Measurements from ENCODE around the gene MYB.
"Not testable (repeated sequence)": the region's sequence is repeated elsewhere in the genome, so short reads cannot be mapped to it uniquely, and the experiment has no call there.

The MYB gene

GRCh38 chr6:135164387-135164786 is 16.7 kb upstream of the MYB start:
- not testable (repeated sequence) for DNase-seq (ENCODE audit: low spot score)

DNA sequence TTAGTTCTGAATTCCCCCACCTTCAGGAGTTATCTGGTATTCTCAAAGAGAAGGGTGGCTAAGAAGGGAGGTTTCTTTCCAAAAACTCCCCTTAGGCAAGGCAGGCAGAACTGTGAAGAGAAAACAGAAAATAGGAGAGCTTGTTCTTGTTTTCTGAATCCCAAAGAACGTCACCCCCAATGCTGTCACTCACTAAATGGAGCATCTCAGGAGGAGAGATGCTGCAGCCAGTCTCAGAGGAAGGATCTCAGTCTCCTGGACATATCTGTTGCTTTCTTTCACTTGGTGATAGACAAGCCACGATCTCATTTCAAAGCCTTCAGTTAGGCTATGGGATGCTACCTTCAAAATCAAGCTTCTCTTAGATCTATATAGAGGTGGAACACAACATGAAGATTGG is 16.1 kb upstream of the MYB start:
- DNase-seq (ENCODE audit: low spot score): no peak

- no peak for DNase-seq (ENCODE audit: low spot score)
Measured at GRCh38 chr6:135166515-135166914, 14.6 kb upstream of the MYB start.

GRCh38 chr6:135167617-135168016 is 13.5 kb upstream of the MYB start:
- no peak for DNase-seq (ENCODE audit: low spot score)

DNA sequence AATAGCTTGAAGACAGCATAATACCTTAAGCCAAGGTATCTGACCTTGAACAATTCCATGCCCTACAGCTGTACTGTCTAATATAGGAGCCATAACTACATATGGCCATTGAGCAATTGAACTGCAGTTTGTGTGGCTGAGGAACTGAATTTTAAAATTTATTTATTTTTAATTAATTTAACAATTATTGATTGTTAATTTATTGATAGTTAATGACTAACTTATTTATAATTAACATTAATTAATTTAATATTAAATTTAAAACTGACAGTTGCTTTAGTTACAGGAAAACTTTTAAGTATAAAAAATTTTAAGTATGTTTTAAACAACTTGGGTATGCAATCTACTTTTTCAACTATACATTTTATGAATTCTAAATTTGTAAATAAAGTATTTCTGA is 12.3 kb upstream of the MYB start:
- DNase-seq (ENCODE audit: low spot score): no peak

GRCh38 chr6:135170238-135170637 is 10.9 kb upstream of the MYB start:
- DNase-seq (ENCODE audit: low spot score): no peak

GRCh38 chr6:135170849-135171248 is 10.3 kb upstream of the MYB start:
- no peak for DNase-seq (ENCODE audit: low spot score)

- DNase-seq (ENCODE audit: low spot score): no peak
Measured at GRCh38 chr6:135173242-135173988, 7.7 kb upstream of the MYB start.

GRCh38 chr6:135173989-135174484 is 7.1 kb upstream of the MYB start:
- DNase-seq (ENCODE audit: low spot score): no peak

DNA sequence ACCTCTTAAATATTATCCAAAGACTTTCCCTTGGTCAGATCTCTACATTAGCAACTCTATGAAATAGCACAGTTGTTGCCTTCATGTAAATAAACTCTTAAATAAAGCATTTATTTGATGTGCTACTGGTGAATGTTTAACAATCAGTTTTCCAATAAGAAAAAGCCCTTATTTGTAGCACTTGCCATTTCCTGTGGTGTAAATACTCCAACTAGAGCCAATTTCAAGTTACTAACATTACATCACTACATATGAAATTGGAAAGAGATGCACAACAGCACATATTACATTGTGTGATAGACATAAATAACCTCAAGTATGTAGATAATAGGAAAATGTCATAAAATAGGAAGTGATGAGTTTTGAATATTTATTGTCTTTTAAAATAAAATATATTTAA is 5.0 kb upstream of the MYB start:
- DNase-seq (ENCODE audit: low spot score): no peak

DNA sequence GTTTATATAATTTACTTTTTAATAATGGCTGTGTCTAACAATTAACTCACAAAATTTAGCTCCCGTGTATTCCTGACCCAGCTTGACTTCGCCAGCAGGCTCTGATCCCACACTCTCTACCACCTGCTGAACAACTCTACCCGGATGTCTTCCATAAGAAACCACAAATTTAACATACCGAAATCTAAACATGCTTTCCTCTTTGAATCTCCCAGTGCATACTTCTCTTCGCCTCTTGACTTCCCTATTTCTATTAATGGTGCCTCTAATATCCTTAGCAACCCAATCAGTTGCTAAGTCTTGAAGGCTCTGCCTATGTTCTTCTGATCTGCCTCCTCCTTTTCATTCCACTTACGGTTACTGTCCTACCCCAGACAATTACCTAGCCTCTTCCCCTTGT is 4.6 kb upstream of the MYB start:
- DNase-seq (ENCODE audit: low spot score): no peak

- DNase-seq (ENCODE audit: low spot score): no peak
Measured at GRCh38 chr6:135179372-135179771, 1.7 kb upstream of the MYB start.

GRCh38 chr6:135179920-135180541 is 1.1 kb upstream of the MYB start:
- DNase-seq (ENCODE audit: low spot score): no peak

DNA sequence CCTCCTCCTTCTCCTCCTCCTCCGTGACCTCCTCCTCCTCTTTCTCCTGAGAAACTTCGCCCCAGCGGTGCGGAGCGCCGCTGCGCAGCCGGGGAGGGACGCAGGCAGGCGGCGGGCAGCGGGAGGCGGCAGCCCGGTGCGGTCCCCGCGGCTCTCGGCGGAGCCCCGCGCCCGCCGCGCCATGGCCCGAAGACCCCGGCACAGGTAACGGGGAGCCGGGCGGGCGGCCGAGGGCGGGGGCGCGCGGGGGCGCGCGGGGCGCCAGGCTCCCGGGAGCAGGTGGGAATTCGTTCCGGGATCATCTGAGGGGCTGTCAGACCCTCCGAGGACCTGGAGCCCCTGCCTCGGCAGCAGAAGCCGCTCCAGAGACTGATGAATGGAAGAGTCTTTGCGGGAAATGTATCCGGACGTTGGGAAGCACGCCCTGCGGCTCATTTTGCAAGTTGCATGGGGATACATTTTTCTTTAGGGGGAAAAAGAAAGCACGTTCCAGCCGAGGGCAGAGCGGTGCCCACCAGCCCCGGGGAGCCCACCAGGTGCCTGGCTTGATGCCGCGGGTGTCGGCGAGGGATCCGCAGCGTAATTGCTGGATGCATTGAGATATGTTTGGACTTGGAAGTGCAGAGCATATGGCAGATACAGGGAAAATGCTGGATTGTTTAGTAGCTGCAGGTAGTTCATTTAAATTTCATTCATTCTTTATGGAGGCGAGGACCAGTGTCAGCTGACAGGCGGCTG is 394 bp downstream of the MYB start:
- peak; percentile 50 for DNase-seq (ENCODE audit: low spot score)

- peak; percentile 24 for DNase-seq (ENCODE audit: low spot score)
Measured at GRCh38 chr6:135182071-135183001, 1.2 kb downstream of the MYB start.

DNA sequence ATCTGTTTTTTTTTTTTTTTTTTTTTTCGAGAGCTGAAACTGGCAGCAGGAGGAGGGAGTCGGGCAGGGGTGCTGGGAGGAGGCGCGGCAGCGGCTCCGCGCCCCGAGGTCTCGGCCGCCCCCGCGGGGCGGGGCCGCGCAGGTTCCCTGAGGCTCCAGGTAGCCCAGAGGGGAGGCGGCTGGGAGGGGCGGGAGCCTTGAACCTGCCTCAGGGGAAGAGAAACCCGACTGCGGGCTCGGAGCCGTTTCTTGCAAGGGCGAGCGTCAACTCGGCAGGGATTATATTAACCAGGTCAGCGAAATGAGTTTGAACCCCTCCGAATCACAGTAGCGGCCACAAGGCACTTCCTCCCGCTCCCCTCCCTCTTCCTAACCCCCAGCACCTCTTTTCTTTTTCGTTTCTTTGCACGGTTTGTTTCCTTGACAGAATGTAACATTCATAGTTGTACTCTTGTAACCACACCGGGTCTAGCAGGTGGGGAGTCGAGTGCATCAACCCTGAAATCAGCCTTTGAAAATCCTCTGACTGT is 2.0 kb downstream of the MYB start:
- peak; percentile 65 for DNase-seq (ENCODE audit: low spot score)

DNA sequence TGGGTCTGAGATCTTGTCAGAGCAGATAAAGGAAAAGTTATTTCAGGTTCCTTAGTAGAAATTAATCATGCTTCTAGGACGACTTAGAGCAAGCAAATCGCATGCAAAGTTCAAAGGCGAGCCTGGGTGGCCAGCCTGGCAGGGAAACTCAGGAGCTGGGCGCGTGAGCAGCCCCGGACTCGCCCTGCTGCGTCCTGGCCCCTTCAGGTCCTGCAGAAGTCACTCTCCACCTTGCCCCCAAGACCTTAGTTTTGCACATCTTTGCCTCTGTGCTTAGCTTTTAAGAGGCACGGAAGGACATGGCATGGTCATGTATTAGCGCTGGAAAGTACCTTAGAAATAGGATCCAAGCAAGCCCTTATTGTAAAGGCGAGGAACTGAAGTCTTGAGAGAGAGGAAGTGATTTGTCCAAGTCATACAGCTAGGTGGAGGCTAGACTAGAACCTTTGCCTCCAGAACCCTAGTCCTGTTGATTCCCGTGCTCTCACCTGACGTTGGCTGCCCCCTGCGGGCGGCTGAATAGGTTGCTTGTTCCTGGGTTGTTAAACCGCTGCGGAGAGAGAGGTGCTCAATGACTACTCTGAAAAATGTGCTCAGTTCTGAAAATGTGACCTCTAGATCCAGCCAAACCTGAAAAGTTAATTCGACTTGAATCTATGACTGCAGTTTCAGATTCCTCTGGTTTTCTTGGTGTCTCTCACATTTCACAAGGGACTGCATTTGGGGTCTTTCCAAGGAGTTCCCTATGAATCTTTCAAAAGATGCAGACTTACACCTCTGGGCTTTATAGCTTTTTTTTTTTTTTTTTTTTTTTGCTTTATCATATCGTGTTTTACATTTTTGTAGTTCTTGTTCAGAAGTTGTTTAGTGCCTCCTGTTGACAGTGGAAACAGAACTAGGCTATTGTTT is 2.7 kb downstream of the MYB start:
- peak; percentile 63 for DNase-seq (ENCODE audit: low spot score)

GRCh38 chr6:135185483-135185882 is 4.4 kb downstream of the MYB start:
- DNase-seq (ENCODE audit: low spot score): no peak

DNA sequence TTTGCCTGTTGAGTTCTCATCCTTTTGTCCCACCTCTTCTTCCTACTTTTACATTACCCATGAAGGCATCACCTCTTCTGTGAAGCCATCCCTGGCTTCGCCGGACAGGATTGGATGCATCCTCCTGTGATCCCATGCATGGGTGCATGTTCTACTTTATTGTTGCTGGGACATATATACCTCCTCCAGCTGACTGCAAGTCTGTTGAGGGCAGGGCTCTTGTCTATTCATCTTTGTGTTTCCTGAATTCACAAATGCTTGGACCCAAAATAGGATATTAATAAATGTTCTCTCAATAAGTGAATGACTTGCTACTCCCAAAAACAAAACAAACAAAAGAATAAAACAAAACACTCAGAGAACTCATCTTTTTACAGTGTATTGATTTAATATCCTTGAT is 5.1 kb downstream of the MYB start:
- DNase-seq (ENCODE audit: low spot score): no peak

DNA sequence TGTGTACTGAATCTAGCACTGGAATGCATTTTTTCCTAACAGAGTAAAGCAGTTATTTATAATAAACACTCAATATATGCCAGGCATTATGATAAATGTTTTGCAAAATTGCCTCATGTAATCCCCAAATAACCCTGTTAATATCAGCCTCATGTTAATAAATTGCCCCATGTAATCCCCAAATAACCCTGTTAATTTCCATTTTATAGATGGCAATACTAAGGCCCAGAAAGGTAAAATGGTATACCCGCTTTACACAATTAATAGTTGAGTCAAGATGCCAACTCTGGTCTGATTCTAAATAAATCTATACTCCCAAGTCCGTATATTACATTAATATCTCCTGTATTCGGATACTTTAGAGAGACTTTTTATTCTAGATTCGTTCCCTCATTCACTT is 6.3 kb downstream of the MYB start:
- DNase-seq (ENCODE audit: low spot score): no peak

DNA sequence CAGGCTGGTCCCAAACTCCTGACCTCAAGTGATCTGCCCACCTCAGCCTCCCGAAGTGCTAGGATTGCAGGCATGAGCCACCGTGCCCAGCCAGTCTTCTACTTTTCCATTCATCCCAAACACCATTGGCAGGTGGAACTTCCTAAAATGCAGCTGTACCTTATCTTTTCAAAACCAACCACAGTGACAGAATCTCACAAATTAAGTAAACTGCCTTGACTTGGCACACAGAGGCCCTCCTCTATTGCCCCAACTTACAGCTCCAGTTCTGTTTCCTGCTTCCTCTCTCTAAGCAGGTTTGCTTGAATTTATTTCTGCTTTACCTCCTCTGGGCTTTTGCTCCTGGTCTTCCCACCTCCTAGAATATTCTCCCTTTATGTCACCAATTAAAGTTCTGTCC is 7.6 kb downstream of the MYB start:
- DNase-seq (ENCODE audit: low spot score): no peak
